HG03521 (cell line): ENCODE measurements around the gene MAN2A1.

ENCODE experiments used
- ATAC-seq: cut with Tn5 transposase; IDR thresholded peaks from one replicate; pipeline ENCODE4 v1.9.1; 2021; ENCODE audit warnings: mild to moderate bottlenecking, moderate library complexity; ENCODE audit not compliant: unreplicated experiment

The MAN2A1 gene

GRCh38 chr5:109689740-109690241 is at the start of gene MAN2A1:
TSS of gene MAN2A1 (plus strand) at chr5:109689927. CDS start at chr5:109690418, 491 bp downstream.
- ATAC-seq = peak; percentile 44

- ATAC-seq = no peak
These were observed 48.8 kb upstream of the MAN2A1 start for GRCh38 chr5:109640976-109641375.

GRCh38 chr5:109643791-109644350 is 45.9 kb upstream of the MAN2A1 start:
- no peak for ATAC-seq

- ATAC-seq = no peak
These were observed 44.9 kb upstream of the MAN2A1 start for GRCh38 chr5:109644829-109645228.

DNA sequence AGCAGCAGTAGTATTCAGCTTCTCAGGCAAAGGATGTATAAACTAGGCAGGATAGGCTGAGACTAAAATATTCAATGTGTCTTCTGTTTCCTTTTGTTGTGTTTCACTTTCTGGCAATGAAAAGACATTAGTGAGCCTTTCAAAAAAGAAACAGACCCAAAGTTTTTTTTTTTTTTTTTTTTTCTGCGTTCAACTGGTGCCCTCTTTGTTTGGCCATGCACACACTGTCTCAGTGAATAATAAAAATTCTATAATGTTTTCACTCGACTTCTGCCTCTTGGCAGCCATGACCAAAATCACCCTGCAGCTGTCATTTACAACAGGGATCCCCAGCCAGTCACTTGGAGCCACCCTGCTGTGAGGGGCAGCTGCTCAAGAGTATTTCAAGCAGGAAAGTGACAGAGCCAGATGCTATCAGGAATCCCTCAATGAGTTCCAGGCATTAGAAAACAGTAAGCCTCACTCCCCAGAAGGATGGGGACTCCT is 44.0 kb upstream of the MAN2A1 start:
- ATAC-seq = no peak

GRCh38 chr5:109649318-109649717 is 40.4 kb upstream of the MAN2A1 start:
- no peak for ATAC-seq

GRCh38 chr5:109650493-109650892 is 39.2 kb upstream of the MAN2A1 start:
- no peak for ATAC-seq

DNA sequence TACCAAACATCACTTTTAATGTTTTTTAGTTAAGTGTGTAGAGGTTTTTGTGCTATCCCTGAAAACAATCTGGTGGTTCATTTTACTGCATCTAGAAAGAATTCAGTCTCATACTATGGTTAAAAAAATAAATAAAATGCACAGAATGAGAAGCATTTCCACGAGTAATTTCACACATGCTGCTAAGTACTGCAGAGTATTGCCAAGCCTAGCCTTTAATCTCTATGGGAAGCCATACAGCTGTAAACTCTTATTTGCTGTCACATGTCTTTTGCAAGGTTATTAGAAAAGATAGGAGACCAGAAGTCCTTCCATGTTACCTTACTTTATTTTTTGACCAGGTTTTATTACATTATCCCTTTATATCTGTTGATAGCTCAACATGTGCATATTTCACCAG is 37.6 kb upstream of the MAN2A1 start:
- no peak for ATAC-seq

GRCh38 chr5:109653042-109653441 is 36.7 kb upstream of the MAN2A1 start:
- no peak for ATAC-seq

DNA sequence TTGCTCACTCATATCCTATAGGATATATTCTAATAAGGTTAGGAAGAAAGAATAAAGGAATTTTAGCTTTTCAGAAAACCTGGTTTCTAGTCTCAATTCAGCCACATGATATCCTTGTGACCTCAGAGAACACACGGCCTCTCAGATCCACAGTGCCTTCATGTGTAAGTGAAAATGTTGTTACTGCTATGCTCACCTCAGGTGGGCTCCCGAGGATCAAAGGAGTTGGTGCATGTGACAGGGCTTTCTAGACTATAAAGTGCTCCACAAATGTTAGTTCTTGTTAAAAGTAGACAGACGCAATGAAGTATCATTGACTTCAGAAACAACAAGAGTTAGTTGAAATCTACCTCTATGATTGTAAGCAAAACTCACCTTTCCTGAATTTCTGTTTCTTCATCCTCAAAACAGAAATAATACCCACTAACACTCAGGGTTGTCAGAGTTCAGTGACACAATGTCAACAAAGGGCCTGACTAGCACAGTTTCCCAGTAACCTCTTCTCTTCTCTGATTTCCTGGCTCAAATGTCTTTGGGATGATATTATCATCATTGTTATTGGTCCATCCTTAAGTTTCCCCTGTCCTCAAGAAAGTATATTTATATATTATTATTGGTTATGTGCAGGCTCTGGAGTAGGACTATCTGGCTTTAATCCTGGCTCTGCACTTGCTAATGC is 36.0 kb upstream of the MAN2A1 start:
- no peak for ATAC-seq

DNA sequence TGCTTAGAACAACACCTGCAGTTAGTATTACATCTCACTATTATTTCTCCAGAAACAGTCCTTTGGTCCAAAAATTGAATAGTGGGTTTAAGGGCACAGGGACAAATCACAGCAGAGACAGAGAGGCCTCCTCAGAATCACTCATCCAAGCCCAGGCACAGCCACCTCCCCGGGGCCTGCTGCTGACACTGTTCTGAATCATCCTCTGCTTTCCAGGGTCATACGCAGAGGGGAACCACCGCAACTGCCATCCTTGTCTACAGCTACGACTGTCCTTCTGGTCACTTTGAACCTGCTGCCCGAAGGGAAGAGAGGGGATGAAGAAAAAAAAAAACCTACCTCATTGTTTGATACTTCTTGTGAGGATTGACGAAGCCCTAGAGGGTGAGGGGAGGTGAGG is 35.3 kb upstream of the MAN2A1 start:
- ATAC-seq = no peak

GRCh38 chr5:109655841-109656240 is 33.9 kb upstream of the MAN2A1 start:
- no peak for ATAC-seq

DNA sequence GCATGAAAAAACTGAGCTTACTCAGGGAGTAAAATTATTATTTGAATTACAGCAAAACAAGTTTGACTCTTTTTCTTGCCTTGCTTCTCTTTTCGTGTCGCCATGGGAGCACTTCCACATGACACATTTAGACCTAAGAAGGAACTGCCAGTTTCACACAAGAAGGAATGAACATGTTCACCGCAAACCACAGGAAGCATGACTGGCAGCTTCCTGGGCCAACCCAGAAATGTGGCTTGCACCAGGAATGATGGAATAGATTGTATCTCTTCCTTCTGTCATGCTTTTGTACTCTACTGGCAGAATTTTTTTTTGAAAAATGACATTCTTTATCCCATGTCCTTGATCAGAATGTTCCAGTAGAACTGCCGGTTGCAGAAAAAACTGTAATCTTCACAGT is 32.9 kb upstream of the MAN2A1 start:
- ATAC-seq = no peak

- ATAC-seq = no peak
These were observed 29.8 kb upstream of the MAN2A1 start for GRCh38 chr5:109659901-109660300.

DNA sequence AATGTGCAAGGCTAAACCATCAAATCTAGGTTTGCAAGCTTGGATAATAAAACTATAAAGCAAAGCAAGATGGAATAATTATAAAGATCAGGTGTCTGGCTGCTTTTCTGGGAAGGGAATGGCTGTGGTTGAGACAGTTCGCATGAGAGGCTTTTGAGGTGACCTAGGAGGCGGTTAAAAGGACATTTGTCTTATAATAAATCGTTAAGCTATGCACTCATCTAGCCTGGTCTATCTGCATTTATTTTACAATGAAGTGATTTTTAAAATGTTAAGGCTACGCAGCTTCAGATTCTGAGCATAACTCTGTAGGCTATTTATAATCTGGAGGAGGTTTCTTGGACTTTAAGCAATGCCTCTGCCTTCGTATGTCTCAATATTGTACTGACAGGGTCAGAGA is 29.4 kb upstream of the MAN2A1 start:
- no peak for ATAC-seq

DNA sequence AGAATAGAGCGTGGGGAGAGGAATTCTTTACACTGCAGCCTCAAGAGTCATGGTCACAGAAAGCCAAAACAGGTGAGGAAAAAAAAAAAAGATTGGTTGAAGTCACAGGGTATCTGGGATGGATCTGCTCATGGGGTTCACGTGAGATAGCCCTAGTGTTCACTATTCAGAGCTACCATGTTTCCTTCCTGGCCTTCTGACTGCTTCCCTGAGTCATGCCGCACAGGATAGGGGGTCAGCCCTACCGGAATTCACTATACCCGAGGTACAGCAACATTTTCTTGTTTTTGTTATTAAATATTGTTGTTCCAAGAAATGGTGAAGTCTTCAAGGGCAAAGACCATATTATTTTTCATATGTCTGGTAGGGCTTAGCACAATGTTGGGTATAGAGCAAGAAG is 21.5 kb upstream of the MAN2A1 start:
- ATAC-seq = no peak

DNA sequence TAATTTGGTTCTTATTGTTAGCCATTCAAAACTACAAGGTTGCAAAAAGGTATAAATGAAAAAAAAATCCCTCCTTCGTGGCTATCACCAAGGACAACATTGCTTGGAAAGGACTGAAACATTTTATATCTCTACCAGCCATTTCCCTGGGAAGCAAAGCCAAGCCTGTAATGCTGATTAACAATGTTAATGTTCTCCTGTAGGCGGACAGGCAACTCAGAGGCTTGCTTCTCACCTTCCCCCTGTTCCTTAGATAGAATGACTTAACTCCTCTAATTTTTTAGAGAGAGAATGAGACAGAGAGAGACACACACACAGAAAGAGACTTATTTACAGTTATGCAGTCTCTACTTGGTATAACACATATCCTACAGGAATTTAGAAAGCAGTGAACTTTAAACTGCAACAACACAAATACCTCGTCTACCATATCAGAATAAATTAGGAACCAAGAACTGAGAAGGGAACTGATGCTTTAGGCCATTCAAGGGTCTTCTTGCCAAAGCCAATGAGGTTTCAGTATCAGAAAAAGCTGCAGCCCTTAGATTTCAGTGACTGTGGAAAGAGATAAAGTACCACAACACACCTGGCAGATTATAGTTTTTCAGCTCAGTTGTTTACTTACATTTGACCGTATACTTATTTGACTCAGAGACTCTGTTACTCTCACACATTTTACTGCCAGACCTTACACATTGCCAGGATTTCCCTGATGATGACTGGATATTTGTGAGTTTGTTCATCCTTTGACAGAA is 20.9 kb upstream of the MAN2A1 start:
- no peak for ATAC-seq

- ATAC-seq = no peak
These were observed 19.6 kb upstream of the MAN2A1 start for GRCh38 chr5:109669991-109670706.

DNA sequence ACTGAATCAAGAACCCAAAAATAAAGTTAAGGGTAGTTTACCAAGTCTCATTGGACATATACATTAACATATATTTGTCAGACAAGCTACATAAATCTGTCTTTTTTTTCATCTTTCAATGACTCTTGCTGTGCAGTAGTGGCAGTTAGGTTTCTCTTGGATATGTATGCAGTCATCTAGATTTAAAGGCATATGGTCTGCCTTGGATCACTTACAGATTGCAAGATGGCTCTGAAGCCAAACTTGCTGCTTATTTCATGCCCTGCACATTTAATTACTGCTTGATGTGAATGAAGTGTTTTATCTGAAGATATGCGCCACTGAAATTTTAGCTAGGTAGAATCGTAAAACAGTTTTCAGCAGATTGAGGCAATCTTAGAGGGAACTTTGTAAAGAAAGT is 18.6 kb upstream of the MAN2A1 start:
- ATAC-seq = no peak

- ATAC-seq = no peak
These were observed 15.1 kb upstream of the MAN2A1 start for GRCh38 chr5:109674596-109674995.

DNA sequence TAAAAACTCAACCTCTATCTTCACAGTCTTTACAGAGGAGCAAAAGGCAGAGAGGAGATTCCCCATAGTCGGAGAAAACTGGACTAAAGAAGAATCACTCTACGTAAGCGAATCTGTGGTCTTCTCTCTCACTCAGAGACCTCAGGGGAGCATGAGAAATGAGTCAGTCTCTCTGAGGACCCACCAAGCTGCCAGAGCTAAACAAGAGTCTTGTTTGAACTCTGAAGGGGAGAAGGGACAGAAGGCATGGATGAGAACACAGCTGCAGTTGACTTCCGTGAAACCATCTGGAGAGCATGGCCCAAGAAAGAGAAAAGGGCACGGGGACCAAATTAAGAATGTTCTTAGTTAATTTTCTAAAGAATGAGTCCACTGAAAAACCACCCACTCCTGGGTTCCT is 12.8 kb upstream of the MAN2A1 start:
- no peak for ATAC-seq
